Measurements from ENCODE around the gene IQCK.

DNA sequence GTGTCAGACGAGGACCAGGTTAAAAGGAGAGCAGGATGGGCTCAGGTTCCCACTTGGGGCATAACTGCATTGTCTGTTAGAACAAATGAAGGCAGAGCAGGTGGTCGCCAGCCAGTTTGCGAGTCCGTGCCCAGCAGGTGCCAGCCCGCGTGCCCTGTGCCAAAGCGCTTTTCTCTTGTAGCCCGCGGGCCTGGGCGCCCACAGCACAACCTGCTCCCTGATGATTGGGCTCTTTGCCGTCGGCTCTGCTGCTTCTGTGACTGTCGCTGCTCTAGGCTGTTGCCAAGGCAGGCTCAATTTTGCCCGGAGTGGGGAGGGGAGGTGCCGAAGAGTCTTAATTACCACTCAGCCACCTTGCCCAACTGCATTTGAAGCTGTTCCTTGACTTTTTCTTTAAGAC lies 21.1 kb upstream of the IQCK start:
- no peak for TF ChIP-seq POLR2AphosphoS5 (IDR thresholded peaks at IDR 0.05)
- TF ChIP-seq EP300 (IDR thresholded peaks at IDR 0.05), result no peak
- TF ChIP-seq, protein P1, sequence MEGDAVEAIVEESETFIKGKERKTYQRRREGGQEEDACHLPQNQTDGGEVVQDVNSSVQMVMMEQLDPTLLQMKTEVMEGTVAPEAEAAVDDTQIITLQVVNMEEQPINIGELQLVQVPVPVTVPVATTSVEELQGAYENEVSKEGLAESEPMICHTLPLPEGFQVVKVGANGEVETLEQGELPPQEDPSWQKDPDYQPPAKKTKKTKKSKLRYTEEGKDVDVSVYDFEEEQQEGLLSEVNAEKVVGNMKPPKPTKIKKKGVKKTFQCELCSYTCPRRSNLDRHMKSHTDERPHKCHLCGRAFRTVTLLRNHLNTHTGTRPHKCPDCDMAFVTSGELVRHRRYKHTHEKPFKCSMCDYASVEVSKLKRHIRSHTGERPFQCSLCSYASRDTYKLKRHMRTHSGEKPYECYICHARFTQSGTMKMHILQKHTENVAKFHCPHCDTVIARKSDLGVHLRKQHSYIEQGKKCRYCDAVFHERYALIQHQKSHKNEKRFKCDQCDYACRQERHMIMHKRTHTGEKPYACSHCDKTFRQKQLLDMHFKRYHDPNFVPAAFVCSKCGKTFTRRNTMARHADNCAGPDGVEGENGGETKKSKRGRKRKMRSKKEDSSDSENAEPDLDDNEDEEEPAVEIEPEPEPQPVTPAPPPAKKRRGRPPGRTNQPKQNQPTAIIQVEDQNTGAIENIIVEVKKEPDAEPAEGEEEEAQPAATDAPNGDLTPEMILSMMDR (IDR thresholded peaks at IDR 0.05), result no peak
- TF ChIP-seq POLR2A (IDR thresholded peaks at IDR 0.05), result no peak

Measured in upper lobe of left lung (tissue), 4 donors.